ENCODE measurements around the gene TNFAIP8L1. TPM values are rescaled to one million over a fixed set of nuclear protein-coding genes. Genes with fewer than 3 reads are reported as not detected.
A peak's percentile ranks its signal among the peaks of the same experiment; 100 is the strongest.
"Not testable (repeated sequence)": the region's sequence is repeated elsewhere in the genome, so short reads cannot be mapped to it uniquely, and the experiment has no call there.

The TNFAIP8L1 gene
- total RNA-seq, 1 donor from 2014 or later, result 8.5 TPM

- no peaks in the 10 kb centered on the region for H3K9me3 Mint-ChIP-seq (ENCODE audit: low read depth)
- H3K27ac Mint-ChIP-seq, result no peak overlapping the region
- H3K4me3 Mint-ChIP-seq (ENCODE audit: low read depth), result no peak overlapping the region
- peaks cover 8% of the 10 kb centered on the region for H3K36me3 Mint-ChIP-seq (ENCODE audit: insufficient read depth)
- no peak for DNase-seq (ENCODE audit: low spot score, unreplicated experiment)
- peaks cover 7% of the 10 kb centered on the region for H3K4me1 Mint-ChIP-seq (ENCODE audit: low read depth)
- no peaks in the 10 kb centered on the region for H3K27me3 Mint-ChIP-seq
- no peak for TF ChIP-seq CTCF (IDR thresholded peaks at IDR 0.05; ENCODE audit: unreplicated experiment)
Measured at GRCh38 chr19:4673726-4674125, 34.4 kb downstream of the TNFAIP8L1 start.

- H3K27me3 Mint-ChIP-seq, result no peaks in the 10 kb centered on the region
- no peak for DNase-seq (ENCODE audit: low spot score, unreplicated experiment)
- H3K4me3 Mint-ChIP-seq (ENCODE audit: low read depth), result no peak overlapping the region
- no peak overlapping the region for H3K27ac Mint-ChIP-seq
- TF ChIP-seq CTCF (IDR thresholded peaks at IDR 0.05; ENCODE audit: unreplicated experiment), result no peak
- peaks cover 11% of the 10 kb centered on the region for H3K36me3 Mint-ChIP-seq (ENCODE audit: insufficient read depth)
- H3K9me3 Mint-ChIP-seq (ENCODE audit: low read depth), result no peaks in the 10 kb centered on the region
- no peaks in the 10 kb centered on the region for H3K4me1 Mint-ChIP-seq (ENCODE audit: low read depth)
Measured at GRCh38 chr19:4675346-4675745, 36.0 kb downstream of the TNFAIP8L1 start.

- Mint-ChIP-seq H3K27ac (no peak overlapping the region), H3K4me1 (ENCODE audit: low read depth) (no peaks in the 10 kb centered on the region), H3K4me3 (ENCODE audit: low read depth) (no peak overlapping the region)
Measured at GRCh38 chr19:4676955-4677731, 37.8 kb downstream of the TNFAIP8L1 start.

GRCh38 chr19:4678881-4679790 is 39.8 kb downstream of the TNFAIP8L1 start:
- H3K9me3 Mint-ChIP-seq (ENCODE audit: low read depth), result no peaks in the 10 kb centered on the region
- no peaks in the 10 kb centered on the region for H3K4me1 Mint-ChIP-seq (ENCODE audit: low read depth)
- DNase-seq (ENCODE audit: low spot score, unreplicated experiment), result no peak
- H3K27ac Mint-ChIP-seq, result no peak overlapping the region
- H3K27me3 Mint-ChIP-seq, result no peaks in the 10 kb centered on the region
- peaks cover 17% of the 10 kb centered on the region for H3K36me3 Mint-ChIP-seq (ENCODE audit: insufficient read depth)
- H3K4me3 Mint-ChIP-seq (ENCODE audit: low read depth), result no peak overlapping the region
- no peak for TF ChIP-seq CTCF (IDR thresholded peaks at IDR 0.05; ENCODE audit: unreplicated experiment)

More at GRCh38 chr19:4676955-4677731, 37.8 kb downstream of the TNFAIP8L1 start:
- peak; percentile 49 for TF ChIP-seq CTCF (IDR thresholded peaks at IDR 0.05; ENCODE audit: unreplicated experiment)
- DNase-seq (ENCODE audit: low spot score, unreplicated experiment), result no peak
- no peaks in the 10 kb centered on the region for H3K9me3 Mint-ChIP-seq (ENCODE audit: low read depth)
- no peaks in the 10 kb centered on the region for H3K27me3 Mint-ChIP-seq
- peaks cover 13% of the 10 kb centered on the region for H3K36me3 Mint-ChIP-seq (ENCODE audit: insufficient read depth)

GRCh38 chr19:4680021-4680420 is 40.7 kb downstream of the TNFAIP8L1 start:
- H3K9me3 Mint-ChIP-seq (ENCODE audit: low read depth); H3K4me3 Mint-ChIP-seq (ENCODE audit: low read depth); H3K27ac Mint-ChIP-seq; DNase-seq (ENCODE audit: low spot score, unreplicated experiment); H3K4me1 Mint-ChIP-seq (ENCODE audit: low read depth); H3K27me3 Mint-ChIP-seq: not testable (repeated sequence)
- H3K36me3 Mint-ChIP-seq (ENCODE audit: insufficient read depth), result peaks cover 17% of the 10 kb centered on the region
